HG03103 (cell line): ENCODE measurements around the gene LMAN1L.

Experiments used
- ATAC-seq: cut with Tn5 transposase; IDR thresholded peaks from one replicate; pipeline ENCODE4 v1.9.1; 2021; ENCODE audit warnings: low read depth; ENCODE audit not compliant: unreplicated experiment

LMAN1L gene

GRCh38 chr15:74809956-74810355 is 2.7 kb upstream of the LMAN1L start:
- no peak for ATAC-seq

- no peak for ATAC-seq
These were observed 2.7 kb downstream of the LMAN1L start for GRCh38 chr15:74815121-74815934.

- no peak for ATAC-seq
These were observed 3.3 kb downstream of the LMAN1L start for GRCh38 chr15:74815961-74816360.

DNA sequence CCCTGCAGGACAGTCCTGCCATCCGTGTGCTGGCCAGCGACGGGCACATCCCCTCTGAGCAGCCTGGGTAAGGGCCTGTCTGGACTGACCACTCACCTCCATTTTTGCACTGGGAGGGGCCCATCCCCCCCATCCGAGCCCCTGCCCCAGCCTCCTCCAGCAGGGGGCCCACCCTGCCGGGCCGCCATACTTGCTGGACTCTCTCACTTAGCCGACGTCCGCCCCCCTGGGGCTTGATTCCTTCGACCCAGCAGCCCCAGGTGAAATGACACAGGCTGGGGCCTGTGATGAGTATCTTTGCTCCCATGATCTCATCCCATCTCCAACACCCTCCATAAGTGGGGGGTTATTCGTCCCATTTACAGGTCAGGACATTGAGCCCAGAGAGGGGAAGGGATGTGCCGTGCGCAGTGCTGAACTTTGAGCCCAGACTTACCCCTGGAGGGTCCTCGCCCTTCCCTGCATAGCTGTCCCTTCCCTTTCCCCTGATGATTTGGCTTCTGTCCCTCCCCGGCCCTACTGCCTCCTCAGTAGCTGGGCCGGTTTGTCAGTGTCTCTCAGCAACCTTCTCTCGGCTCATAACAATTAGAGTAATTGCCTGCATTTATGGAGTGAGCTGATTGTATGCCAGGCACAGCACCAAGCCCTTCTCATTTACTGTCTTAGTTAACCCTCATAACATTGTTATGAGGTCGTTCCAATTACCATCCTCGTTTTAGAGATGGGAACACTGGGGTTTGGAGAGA is 4.2 kb downstream of the LMAN1L start:
- no peak for ATAC-seq

DNA sequence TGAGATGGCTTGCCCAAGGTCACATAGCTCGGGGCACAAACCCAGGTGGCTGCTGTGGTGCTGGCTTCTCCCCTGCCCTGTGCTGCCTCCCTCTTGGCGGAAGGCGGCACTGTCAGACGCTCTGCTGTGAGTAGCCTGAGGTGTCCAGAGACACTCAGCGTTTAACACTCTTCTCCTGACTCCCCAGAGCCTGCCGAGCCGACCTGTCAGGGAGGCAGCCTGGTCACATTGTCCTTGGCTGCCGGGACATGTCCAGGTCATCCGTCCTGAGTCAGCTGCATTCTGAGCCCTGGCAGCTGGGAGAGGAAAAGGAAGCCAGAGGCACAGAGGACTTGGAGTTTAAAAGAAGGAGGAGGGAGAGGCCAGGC is 4.7 kb downstream of the LMAN1L start:
- no peak for ATAC-seq

DNA sequence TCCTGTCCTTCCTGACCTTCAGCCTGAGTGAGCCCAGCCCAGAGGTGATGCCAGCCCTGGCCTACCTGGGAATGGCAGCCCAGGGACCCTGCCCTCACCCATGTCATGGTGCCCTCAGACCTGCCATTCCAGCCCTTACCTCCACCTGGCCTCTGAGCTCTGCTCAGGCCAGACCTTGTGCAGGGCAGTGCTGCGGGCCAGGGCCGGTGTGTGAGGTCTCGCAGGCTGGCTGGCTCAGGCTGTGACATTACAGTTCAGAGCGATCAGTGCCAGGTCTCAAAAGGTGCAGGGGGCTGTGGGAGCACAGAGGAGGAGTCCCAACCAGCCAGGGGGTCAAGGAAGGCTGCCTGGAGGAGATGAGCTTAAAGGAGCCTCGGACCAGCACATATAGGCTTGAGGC is 7.4 kb downstream of the LMAN1L start:
- no peak for ATAC-seq

GRCh38 chr15:74821091-74821789 is 8.6 kb downstream of the LMAN1L start:
- ATAC-seq, result peak; percentile 63

GRCh38 chr15:74821790-74822158 is 9.1 kb downstream of the LMAN1L start:
- no peak for ATAC-seq

DNA sequence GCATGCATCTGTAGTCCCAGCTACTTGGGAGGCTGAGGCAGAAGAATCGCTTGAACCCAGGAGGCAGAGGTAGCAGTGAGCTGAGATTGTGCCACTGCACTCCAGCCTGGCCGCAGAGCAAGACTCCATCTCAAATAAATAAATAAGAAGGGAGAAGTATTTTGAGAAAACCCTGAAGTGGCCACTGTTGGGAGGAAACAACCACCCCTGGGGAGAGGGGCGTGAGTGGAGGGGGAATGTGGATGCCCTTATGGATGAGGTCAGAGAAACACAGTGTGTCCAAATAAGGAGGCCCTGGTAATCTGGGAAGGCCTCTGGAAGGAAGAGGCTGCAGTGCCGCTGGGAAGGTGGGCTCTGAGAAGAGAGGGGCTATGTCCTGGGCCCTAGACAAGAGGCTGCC is 9.6 kb downstream of the LMAN1L start:
- ATAC-seq, result no peak

DNA sequence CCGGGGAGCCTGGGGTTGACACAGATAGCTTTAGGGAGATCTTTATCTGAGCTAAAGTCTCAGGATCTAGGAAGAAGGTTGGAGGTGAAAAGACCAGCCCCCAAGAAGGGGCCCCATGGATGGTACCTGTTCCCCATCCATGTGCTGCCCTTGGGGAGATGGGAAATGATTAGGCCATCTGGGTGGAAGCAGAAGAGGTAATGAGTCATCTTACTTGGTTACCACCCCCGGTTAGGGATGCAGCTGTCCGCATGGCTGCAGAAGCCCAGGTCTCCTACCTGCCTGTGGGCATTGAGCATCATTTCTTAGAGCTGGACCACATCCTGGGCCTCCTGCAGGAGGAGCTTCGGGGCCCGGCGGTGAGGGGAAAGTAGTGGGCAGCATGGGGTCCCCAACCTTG is 10.7 kb downstream of the LMAN1L start:
- no peak for ATAC-seq

DNA sequence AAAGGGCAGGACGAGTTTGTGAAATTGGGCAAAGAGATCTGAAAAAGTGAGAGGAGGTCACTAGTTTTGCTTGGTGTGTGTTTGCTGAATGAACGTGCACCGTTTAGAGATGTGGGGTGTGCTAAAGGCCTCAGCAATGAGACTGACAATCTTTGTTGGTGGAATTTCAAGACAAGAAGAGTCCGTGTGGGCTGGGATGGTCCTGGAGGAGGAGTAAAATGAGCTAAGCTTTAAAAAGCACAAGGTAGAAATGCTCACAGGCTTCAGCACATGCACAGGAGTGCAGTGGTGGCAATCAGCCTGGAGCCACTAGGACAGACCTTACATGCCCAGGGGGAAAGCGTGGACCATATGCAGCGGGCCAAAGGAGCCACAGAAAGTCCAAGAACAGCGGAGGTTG is 12.3 kb downstream of the LMAN1L start:
- ATAC-seq, result no peak

DNA sequence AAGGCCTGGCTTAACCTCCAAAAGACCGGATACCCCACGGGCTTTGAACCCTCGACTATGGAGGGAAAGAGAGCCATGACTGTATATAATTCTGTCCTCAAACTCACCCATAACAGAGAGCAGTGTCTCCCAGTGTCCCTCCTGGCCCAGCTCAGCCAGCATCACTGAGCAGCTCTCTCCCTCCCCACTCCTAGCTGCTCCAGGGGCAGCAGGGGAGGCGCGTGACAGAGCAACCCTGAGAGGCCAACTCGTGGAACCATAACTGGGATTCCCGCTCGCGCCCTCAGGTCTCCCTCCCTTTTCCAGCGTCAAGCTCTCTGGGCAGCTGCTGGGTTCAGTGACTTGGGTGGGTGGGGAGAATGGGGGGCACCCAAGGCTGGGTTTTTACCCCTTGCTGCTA is 13.2 kb downstream of the LMAN1L start:
- no peak for ATAC-seq

DNA sequence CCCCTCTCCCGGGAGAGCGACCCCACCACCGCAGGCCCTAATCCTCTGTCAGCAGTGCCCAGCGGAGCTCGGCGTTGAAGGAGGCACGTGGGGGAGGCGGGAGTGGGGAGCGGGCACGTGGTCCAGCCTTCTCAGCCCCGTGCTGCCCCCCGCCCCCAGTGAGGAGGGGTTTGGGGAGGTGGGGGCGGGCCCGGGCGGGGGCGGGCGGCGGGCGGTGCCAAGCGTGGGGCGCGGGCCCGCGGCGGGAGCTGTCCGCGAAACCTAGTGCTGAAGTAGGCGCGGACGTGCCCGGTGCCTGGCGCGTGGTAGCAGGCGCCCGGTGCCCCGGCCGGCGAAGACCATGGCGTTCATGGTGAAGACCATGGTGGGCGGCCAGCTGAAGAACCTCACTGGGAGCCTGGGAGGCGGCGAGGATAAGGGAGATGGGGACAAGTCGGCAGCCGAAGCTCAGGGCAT is 13.8 kb downstream of the LMAN1L start, which contains the start of gene CPLX3:
CPLX3 (plus strand) TSS at position 264 of the 456 bp plus-strand sequence; CDS start at position 341, 77 bp downstream.
- ATAC-seq, result no peak

DNA sequence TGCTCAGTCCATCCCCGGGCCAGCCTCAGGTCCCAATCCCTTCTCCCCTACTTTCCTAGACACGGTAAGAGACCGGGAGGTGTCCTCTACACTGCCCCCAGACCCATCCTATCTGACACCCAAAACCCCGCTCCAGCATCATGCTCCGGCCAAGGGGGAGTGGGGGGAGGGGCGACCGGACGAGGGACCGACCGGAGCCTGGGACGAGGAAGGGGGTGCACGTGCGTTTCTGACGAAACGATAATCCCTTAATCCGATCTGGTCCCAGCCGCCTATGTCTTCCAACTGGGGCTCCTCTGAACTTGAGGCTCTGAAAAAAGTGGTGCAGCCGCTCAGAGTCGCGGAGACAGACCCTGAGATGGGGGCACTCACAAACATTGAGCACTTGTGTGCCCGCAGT is 14.3 kb downstream of the LMAN1L start:
- ATAC-seq, result no peak

DNA sequence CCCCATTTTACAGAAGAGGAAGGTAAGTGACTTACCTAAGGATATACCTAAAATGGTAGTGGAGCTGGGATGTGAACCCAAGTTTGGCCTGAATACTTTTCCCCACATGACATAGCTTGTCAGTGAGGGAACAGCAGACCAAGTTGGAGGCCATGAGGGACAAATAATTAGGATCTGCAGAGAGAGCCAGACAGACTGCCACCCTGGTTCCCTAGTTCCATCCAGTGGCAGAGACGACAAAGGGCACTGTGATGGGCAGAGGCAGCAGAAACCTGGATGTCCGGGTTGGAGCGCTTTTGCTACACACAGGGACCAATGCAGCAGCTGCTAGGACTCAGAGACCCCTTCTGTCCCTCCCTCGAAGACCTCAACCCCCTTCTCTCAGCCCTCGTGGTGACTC is 15.0 kb downstream of the LMAN1L start:
- no peak for ATAC-seq

GRCh38 chr15:74828835-74829234 is 16.2 kb downstream of the LMAN1L start:
- ATAC-seq, result no peak

- no peak for ATAC-seq
These were observed 16.9 kb downstream of the LMAN1L start for GRCh38 chr15:74829486-74829885.

GRCh38 chr15:74829991-74830390 is 17.4 kb downstream of the LMAN1L start:
- no peak for ATAC-seq

DNA sequence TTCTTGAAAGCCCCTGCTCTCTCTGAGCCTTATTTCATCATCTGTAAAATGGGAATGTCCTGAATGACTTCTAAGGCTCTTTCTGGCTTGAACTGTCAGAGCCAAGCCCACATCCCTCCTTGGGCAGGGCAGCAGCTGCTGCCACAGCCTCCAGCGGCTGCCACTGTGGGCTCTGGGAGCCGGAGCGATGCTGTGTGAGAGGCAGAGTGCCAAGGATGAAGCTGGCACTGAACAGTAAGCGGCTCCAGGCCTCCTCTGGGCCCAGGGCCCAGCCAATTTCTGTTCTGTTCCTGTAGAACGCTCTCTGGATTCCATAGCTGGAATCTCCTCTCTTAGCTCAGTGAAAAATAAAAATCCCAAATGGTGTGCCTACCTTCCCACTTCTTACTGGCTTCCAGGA is 18.2 kb downstream of the LMAN1L start:
- ATAC-seq, result no peak

DNA sequence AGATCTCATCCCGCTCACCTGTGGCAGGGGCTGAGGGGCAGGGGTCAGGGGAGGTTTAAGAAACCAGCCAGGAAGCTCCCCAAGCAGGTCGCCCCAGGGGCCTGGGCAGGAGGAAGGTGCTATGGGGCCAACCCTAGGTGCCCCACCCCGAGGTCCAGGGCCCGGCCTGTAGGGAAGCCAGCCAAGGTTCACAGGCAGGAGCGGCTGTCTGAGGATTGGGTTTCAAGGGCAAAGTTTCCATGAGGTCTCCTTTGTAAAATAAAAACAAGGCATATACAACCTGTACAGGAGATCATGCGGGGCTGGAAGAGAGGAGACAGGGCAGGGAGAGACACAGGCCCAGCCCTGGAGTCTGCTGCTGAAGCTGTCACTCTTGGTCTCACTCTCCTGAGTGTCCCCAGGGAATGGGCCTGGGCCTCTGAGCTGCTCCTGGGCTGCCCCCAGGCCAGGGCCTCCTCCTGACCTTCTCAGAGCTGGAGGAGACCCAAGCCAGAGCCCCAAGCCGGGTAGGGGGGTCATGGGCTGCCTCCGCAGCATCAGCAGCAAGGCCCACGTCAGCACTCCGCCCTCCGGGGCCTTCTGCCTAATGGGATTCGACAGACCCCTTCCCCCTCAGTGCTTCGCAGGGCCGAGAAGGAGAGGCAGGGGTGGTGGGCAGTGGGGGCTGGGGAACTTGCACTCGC is 19.3 kb downstream of the LMAN1L start:
- ATAC-seq, result no peak

- ATAC-seq, result no peak
These were observed 20.2 kb downstream of the LMAN1L start for GRCh38 chr15:74832826-74833225.
